T-helper 1 cell treated with Interleukin-12 subunit alpha and Interleukin-12 subunit beta and Interleukin-4 antibody, amounts not matched to agents 30 μg/mL and 1 μg/mL, for 36 hours (primary cell): ENCODE data around the gene PARVG.

Experiments used
- H3K27ac Mint-ChIP-seq: one replicate; pipeline ENCODE4 v1.8.0; 2021; ENCODE audit warnings: mild to moderate bottlenecking, mixed read lengths
- H3K27me3 Mint-ChIP-seq: one replicate; pipeline ENCODE4 v1.8.0; 2021; ENCODE audit warnings: low read depth, mixed read lengths
- H3K36me3 Mint-ChIP-seq: one replicate; pipeline ENCODE4 v1.8.0; 2021; ENCODE audit warnings: low read depth, mixed read lengths
- H3K4me1 Mint-ChIP-seq: one replicate; pipeline ENCODE4 v1.8.0; 2021; ENCODE audit warnings: low read depth, mixed read lengths
- H3K4me3 Mint-ChIP-seq: one replicate; pipeline ENCODE4 v1.8.0; 2021; ENCODE audit warnings: mild to moderate bottlenecking, moderate library complexity, mixed read lengths
- H3K9me3 Mint-ChIP-seq: one replicate; pipeline ENCODE4 v1.8.0; 2021; ENCODE audit warnings: mixed read lengths

PARVG gene

GRCh38 chr22:44181033-44181911 is 547 bp downstream of the PARVG start:
- H3K4me3 Mint-ChIP-seq: peak overlapping the region; percentile 94
- no peaks in the 10 kb centered on the region for H3K9me3 Mint-ChIP-seq
- peak overlapping the region; percentile 96 for H3K27ac Mint-ChIP-seq
- H3K36me3 Mint-ChIP-seq: peaks cover 11% of the 10 kb centered on the region
- peaks cover 18% of the 10 kb centered on the region for H3K4me1 Mint-ChIP-seq
- H3K27me3 Mint-ChIP-seq: peaks cover 21% of the 10 kb centered on the region

- Mint-ChIP-seq H3K9me3 (no peaks in the 10 kb centered on the region), H3K4me1 (peaks cover 18% of the 10 kb centered on the region), H3K27me3 (peaks cover 17% of the 10 kb centered on the region), H3K4me3 (peak overlapping the region; percentile 94), H3K36me3 (peaks cover 13% of the 10 kb centered on the region), H3K27ac (peak overlapping the region; percentile 96)
Measured at GRCh38 chr22:44181912-44182587, 1.3 kb downstream of the PARVG start.

- H3K4me3 Mint-ChIP-seq: peak overlapping the region; percentile 94
- H3K27ac Mint-ChIP-seq: peak overlapping the region; percentile 96
- H3K27me3 Mint-ChIP-seq: peaks cover 12% of the 10 kb centered on the region
- no peaks in the 10 kb centered on the region for H3K9me3 Mint-ChIP-seq
- peaks cover 17% of the 10 kb centered on the region for H3K36me3 Mint-ChIP-seq
- H3K4me1 Mint-ChIP-seq: peaks cover 20% of the 10 kb centered on the region
Measured at GRCh38 chr22:44182588-44183286, 2.0 kb downstream of the PARVG start.

DNA sequence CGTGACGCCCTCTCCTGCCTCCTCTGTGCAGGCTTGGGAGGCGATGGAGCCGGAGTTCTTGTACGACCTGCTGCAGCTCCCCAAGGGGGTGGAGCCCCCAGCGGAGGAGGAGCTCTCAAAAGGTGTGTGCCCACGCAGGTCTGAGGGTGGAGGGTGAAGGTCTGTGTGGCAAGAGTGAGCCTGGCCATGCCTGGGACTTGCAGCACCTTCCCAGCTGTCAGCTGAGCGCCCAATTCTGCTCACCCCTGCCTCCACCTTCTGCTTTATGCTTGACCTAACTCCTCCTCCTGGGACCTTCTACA is 2.5 kb downstream of the PARVG start:
- Mint-ChIP-seq H3K4me1 (peaks cover 20% of the 10 kb centered on the region), H3K4me3 (peak overlapping the region; percentile 94), H3K9me3 (no peaks in the 10 kb centered on the region), H3K27ac (peak overlapping the region; percentile 31), H3K27me3 (peaks cover 7% of the 10 kb centered on the region), H3K36me3 (peaks cover 17% of the 10 kb centered on the region)

DNA sequence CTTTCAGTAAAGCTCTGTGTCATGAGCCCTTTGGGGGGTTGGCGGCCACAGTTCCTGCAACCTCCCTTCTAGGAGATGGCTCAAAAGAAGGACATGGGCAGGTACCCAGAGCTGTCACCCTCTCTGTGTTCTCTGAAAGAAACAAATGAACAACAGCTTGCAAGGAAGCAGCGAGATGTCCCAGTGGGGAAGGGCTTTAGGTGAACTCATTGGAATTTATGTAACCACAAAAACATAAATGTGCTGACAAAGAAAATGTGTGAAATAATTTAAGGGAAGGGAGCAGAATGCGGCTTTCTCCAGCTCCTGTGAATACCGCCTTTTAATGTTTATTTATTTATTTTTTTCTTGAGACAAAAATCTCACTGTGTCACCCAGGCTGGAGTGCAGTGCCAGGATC is 3.3 kb downstream of the PARVG start:
- H3K9me3 Mint-ChIP-seq: no peaks in the 10 kb centered on the region
- peaks cover 5% of the 10 kb centered on the region for H3K27me3 Mint-ChIP-seq
- H3K4me1 Mint-ChIP-seq: peaks cover 20% of the 10 kb centered on the region
- no peak overlapping the region for H3K27ac Mint-ChIP-seq
- H3K36me3 Mint-ChIP-seq: peaks cover 17% of the 10 kb centered on the region
- H3K4me3 Mint-ChIP-seq: no peak overlapping the region

DNA sequence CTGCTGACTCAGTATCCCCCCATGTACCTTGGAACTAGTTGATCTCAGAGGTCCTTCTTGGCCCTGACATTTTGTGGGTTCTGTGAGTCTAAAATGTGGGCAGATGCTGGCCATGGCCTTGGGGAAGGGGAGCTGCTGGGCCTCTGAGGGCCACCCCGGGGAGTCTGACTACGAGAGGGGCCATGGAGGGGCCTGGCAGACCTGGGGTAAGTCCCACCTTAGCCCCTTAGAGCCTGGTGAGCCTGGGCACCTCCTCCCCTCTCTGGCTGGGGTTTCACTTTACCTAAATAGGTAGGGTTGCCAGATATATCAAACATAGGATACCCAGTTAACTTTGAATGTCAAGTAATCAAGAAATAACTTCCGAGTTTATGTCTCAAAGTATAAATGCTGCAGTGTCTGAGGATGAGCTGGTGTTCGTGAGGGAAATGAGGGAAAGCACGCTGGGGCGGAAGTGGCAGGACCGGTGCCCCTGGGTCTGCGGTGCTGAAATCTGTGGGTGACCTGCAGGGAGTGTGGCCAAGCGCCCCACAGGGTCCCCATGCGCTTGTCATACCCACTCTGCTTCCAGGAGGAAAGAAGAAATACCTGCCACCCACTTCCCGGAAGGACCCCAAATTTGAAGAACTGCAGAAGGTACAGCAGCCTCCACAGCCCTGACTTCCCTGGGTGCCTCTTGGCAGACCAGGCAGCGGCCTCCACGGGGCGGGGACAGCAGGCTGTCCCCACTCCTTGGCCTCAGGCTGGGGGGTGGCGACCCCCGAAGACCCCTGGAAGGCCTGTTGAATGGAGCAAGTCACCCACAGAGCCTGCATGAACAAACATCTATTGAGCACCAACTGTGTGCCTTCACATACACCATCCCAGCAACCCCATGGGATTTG is 4.8 kb downstream of the PARVG start:
- H3K9me3 Mint-ChIP-seq: no peaks in the 10 kb centered on the region
- H3K36me3 Mint-ChIP-seq: peaks cover 17% of the 10 kb centered on the region
- H3K4me1 Mint-ChIP-seq: peaks cover 22% of the 10 kb centered on the region
- peaks cover 4% of the 10 kb centered on the region for H3K27me3 Mint-ChIP-seq
- peak overlapping the region; percentile 71 for H3K27ac Mint-ChIP-seq
- H3K4me3 Mint-ChIP-seq: no peak overlapping the region

DNA sequence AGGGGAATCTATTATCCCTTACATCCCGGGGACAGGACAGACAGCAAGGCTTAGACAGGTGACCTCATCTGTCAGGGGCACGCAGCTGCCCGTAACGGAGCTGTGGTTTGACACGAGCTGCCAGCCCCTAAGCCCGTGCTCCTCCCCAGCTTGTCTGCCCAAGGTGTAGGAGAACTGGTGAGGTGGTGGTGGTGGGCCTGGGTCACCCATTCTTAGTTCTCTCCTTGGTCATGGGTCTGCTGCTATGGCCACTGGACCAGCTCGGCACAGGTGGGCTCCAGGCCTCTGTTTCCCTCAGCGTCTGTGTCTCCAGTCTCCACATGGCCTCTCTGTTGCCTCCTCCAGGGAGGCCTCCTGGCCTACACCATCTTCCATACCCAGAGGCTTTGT is 5.4 kb downstream of the PARVG start:
- Mint-ChIP-seq H3K4me3 (no peak overlapping the region), H3K36me3 (peaks cover 17% of the 10 kb centered on the region), H3K9me3 (no peaks in the 10 kb centered on the region), H3K27me3 (no peaks in the 10 kb centered on the region), H3K4me1 (peaks cover 16% of the 10 kb centered on the region), H3K27ac (no peak overlapping the region)

- no peaks in the 10 kb centered on the region for H3K9me3 Mint-ChIP-seq
- no peak overlapping the region for H3K27ac Mint-ChIP-seq
- H3K36me3 Mint-ChIP-seq: peaks cover 20% of the 10 kb centered on the region
- peaks cover 21% of the 10 kb centered on the region for H3K4me1 Mint-ChIP-seq
- H3K4me3 Mint-ChIP-seq: no peak overlapping the region
- H3K27me3 Mint-ChIP-seq: no peaks in the 10 kb centered on the region
Measured at GRCh38 chr22:44186737-44187136, 6.0 kb downstream of the PARVG start.

DNA sequence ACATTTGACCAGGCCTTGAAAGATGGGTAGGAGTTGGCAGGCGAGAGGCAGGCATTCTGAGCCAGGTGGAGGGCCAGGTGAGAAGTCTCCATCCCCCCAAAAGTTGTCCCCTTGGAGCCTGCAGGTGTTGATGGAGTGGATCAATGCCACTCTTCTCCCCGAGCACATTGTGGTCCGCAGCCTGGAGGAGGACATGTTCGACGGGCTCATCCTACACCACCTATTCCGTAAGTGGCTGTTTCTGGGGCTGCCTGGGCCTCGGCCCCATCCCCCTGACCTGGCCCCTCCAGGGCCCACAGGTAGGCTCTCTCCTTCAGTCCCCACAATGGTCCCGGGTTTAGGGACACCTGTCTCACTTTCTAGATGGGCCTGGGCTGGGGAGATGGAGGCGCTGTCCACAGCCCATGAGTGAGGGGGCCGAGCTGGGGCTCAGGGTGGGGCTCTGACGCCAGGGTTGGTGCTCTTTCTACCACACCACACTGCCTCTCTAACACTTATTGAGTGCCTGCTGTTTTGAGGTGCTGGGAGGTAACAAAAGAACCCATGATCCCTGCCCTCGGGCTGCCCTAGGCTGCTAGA is 7.0 kb downstream of the PARVG start:
- H3K27ac Mint-ChIP-seq: no peak overlapping the region

DNA sequence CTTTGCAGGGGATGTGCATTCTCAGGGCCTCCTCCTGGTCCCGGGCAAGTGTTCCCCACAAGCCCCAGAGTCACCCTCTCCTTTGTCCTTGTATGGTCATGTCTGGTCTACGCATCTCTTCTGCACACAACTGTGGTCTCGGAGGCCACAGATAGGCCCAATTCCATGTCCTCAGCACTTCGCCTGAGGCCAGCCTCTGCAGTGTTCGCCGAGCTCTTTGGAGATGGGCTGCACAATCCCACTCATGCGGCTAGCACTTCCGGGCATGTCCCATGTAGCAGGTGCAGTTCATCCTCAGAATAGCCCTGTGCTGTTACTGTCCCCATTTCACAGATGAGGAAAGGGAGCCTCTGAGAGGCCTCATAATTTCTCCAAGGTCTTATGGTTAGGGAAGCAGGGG is 7.6 kb downstream of the PARVG start:
- H3K27ac Mint-ChIP-seq: no peak overlapping the region
- H3K9me3 Mint-ChIP-seq: no peaks in the 10 kb centered on the region
- no peaks in the 10 kb centered on the region for H3K27me3 Mint-ChIP-seq
- H3K4me1 Mint-ChIP-seq: peaks cover 21% of the 10 kb centered on the region
- H3K4me3 Mint-ChIP-seq: no peak overlapping the region
- H3K36me3 Mint-ChIP-seq: peaks cover 22% of the 10 kb centered on the region

More for the DNA sequence above, 7.0 kb downstream of the PARVG start:
- Mint-ChIP-seq H3K4me1 (peaks cover 19% of the 10 kb centered on the region), H3K27me3 (no peaks in the 10 kb centered on the region), H3K9me3 (no peaks in the 10 kb centered on the region), H3K36me3 (peaks cover 16% of the 10 kb centered on the region), H3K4me3 (no peak overlapping the region)

- no peaks in the 10 kb centered on the region for H3K27me3 Mint-ChIP-seq
- H3K36me3 Mint-ChIP-seq: peaks cover 25% of the 10 kb centered on the region
- peaks cover 25% of the 10 kb centered on the region for H3K4me1 Mint-ChIP-seq
- no peaks in the 10 kb centered on the region for H3K9me3 Mint-ChIP-seq
- H3K4me3 Mint-ChIP-seq: no peak overlapping the region
- no peak overlapping the region for H3K27ac Mint-ChIP-seq
Measured at GRCh38 chr22:44188986-44189630, 8.4 kb downstream of the PARVG start.

DNA sequence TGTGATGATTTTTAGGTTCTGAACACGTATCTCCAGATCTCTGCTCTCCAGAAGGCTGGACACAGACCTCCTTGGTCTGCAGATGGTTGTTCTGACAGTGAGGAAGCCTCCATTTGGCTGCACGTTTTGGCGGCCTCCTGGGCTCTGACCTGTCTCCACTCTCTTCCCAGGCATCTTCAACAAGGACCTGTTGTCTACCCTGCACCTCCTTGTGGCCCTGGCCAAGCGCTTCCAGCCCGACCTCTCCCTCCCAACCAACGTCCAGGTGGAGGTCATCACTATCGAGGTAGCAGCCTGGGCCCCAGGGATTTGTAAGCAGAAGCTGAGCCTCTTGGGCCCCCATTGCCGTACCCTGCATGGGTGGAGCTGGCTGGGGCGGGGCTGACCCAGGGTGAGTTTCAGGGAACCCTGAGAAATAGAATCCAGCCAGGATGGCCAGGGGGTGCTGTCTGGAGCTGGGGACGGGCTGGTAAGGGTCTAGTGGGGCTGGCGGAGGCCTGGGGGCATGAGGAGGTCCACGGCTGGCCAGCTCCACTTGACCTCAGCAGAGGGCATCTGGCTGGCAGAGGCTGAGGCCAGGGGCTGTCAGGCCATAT is 9.8 kb downstream of the PARVG start:
- Mint-ChIP-seq H3K4me3 (no peak overlapping the region), H3K36me3 (peaks cover 32% of the 10 kb centered on the region), H3K9me3 (no peaks in the 10 kb centered on the region), H3K27me3 (no peaks in the 10 kb centered on the region), H3K4me1 (peaks cover 25% of the 10 kb centered on the region), H3K27ac (no peak overlapping the region)

DNA sequence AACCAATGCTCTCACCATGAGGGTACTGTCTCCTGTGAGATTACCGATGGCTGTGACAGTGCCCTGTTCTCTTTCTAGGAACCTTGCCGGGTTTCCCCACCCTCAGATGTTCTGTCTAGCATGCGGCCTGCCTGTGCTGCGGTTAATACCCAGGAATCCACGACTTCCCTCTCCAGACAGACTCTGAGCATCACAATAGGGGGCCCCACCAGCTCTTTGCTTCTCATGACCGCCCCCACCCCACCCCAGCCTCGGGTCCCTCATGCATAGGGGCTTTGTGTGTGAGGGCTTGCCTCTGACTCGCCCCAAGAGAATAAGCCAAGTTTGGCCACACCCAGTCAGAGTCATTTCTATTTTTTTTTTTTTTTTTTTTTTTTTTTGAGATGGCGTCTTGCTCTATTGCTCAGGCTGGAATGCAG is 10.3 kb downstream of the PARVG start:
- Mint-ChIP-seq H3K27me3 (no peaks in the 10 kb centered on the region), H3K9me3 (no peaks in the 10 kb centered on the region), H3K36me3 (peaks cover 32% of the 10 kb centered on the region), H3K4me3 (no peak overlapping the region), H3K27ac (peak overlapping the region; percentile 63), H3K4me1 (peaks cover 25% of the 10 kb centered on the region)
